NCI-H1436 (cell line): ENCODE data around the gene IL26.

Experiments used
- DNase-seq: peaks from one replicate; lab custom pipeline; 2025; lab: John Stamatoyannopoulos, UW

The IL26 gene

DNA sequence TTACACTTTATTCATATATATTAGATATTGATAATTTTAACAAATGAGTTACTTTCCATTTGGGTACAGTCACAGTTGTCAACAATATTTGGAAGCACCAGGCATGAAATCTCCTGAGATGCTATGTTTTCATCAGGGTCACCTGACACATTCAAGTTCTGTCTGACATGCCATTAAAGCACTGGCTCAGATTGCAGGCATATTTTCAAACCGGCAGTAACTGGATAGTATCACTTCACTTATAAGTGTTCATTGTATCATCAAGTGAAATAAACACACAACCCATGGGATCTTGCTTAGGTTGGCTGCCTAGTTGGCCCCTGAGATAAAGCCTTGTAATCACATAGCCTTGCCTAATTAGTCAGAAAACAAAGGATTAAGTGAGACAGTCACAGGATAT is 70.8 kb downstream of the IL26 start:
- DNase-seq, result peak; percentile 24
